D341Med (cell line): ENCODE results near the gene GSG1L.

Source experiments
- DNase-seq: peaks from one replicate; pipeline ENCODE4 v3.0.0; 2012; ENCODE audit warnings: low spot score

The GSG1L gene

GRCh38 chr16:28063591-28064061 lies at the start of gene GSG1L:
Gene GSG1L (minus strand): TSS chr16:28063714. CDS start chr16:28063424, 290 bp downstream.
- peak; percentile 87 for DNase-seq

- DNase-seq = no peak
Observed at GRCh38 chr16:28112908-28113307, 49.4 kb upstream of the GSG1L start.

- no peak for DNase-seq
Observed at GRCh38 chr16:28110977-28111376, 47.5 kb upstream of the GSG1L start.

DNA sequence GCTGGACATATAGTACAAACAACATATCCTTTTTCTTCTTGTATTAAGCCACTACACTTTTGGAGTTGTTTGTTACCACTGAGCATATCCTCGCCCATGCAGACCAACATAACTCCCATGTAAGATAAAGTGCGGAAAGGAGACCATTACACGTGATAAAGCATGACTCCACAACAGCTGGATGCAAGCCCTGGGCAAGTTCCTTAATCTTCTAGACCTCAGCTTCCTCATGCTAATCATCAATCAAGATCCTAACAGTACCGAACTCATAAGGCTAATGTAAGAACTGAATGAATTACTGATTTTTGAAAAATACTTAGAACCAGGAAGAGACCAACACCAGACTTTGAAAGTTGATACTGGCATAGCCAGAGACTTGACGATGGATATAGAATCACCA lies 47.0 kb upstream of the GSG1L start:
- no peak for DNase-seq

DNA sequence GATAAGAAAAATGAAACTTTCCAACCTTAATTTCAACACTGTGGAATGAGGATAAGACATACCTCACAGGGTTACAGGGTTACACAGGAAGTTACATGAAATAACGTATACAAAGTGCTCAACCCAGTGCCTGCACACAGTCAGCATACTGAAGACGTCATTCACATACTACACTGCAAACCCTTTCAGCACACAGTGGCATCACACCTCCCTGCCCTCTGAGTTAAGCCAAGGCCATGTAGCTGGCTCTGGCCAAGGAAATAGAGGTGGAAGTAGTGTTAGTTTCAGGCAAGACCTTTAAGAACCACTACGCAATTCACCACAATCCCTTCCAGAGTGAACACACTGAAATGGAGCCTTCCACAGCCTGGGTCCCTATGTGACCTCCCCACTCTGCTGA lies 46.6 kb upstream of the GSG1L start:
- DNase-seq = no peak

GRCh38 chr16:28108590-28109247 lies 45.2 kb upstream of the GSG1L start:
- DNase-seq = no peak

DNA sequence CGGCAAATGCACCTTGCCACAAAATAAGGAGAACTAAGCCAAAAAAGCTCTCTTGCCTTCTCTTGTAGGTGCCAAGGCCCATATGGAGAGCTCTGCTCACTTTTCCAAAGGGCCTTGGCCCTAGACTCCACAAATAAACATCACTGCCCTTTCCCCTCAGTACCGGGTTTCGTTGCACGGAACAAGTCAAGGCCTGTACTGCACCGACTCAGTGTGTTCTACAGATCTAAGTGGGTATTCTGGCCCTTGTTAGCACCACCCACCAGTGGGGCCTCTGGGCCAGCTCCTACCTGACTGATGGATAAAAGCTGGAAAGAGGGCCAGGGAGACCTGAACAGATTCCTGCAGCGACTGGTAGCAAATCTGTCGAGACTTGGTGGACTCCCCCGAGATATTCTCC lies 43.7 kb upstream of the GSG1L start:
- DNase-seq = peak; percentile 38

DNA sequence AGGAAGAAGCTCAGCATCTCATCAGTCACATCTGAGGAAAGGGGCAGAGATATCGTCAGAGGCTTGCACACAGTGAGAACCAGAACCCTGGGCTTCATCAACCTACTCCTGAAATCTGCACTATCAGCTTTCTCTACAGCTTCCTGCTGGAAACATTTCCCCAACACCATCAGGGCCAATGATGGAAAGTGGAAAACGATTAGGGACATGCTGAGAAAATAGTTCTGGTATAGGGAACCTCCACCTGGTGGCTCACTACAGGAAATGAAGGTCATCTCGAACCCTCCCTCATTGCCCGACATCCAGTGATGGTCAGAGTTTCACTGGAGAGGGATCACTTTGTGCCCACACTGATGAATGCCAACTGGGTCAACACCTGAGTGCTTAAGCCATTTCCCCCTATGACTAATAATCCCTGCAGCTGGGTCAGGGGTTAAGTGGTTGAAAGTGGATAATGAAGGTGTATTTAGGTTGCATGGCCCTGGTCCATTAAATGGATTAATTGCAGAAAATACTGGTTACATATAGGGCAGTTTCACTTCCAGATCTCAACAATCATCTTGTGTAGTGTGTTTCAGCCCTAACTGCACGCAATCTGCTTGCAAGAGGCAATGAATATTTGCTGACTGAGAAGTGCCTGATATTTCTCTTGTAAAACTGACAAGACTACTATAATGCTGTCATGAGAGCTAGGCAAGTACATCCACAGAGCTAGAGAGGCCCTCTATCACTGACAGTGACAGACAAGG lies 43.1 kb upstream of the GSG1L start:
- peak; percentile 3 for DNase-seq

- DNase-seq = peak; percentile 4
Observed at GRCh38 chr16:28105954-28106353, 42.4 kb upstream of the GSG1L start.

DNA sequence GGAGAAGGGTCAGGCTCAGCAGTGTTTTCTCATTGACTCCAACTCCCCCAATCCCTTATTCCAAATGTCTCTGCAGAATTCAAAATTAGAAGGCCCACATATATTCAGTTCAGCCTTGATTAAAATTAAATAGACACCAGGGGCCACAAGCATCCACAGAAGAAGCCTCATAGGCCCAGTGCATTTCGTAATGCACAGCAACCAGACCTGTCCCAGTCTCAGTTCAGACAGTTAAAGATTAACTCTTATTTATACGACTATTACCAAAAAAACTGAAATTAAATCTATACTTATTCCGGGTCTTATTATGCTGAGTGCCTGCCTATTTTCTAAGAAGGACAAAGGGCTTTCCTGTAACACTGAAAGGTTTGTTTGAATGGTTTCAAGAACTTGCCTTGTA lies 41.8 kb upstream of the GSG1L start:
- no peak for DNase-seq

- DNase-seq = peak; percentile 8
Observed at GRCh38 chr16:28104404-28104803, 40.9 kb upstream of the GSG1L start.

- peak; percentile 9 for DNase-seq
Observed at GRCh38 chr16:28103516-28104170, 40.1 kb upstream of the GSG1L start.

- peak; percentile 4 for DNase-seq
Observed at GRCh38 chr16:28101533-28101890, 38.0 kb upstream of the GSG1L start.

- peak; percentile 18 for DNase-seq
Observed at GRCh38 chr16:28100810-28101532, 37.5 kb upstream of the GSG1L start.

DNA sequence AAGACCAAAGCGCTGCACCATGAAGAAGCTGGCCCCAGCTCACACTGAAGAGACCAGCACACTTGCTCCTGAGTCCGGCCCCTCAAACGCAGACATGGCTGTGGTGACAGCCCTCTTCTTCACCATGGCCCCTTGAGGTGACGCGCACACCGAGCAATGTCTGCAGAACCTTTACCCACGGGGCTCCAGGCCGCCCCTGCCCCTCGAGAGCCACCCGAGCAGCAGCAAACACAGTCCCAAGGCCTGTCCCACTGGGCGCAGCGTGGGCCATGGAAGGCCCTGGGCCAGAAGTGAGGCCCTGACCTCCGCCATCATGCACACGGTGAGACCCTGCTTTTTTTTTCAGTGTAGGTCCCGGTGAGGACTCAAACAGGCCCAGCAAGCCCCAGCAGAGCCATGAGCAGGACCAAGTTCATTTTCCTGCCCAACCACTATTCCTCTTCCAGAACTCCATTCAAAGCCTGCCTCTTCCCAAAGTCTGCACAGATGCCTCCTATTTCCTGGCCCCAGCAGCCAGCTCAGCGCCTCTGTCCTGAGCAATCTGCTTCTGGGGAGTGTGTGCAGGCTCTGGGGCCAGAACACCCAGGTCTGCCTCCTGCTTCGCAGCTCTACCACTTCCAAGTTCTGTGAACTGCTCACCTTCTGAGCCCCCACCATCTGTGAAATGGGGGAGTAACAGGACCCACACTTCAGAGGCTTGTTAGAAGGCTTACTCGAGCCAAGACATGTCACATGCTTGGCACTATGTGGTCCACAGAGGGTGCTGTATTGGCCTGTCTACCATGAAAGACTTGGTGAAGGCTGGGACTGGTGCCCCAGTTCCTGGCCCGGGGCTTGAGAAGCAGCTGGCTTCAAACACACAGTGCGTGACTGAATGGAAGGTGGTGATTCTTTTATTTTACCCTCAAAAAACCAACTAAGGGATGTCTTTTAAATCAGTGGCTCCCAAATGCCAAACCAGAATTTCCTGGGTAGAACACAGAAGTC lies 35.7 kb upstream of the GSG1L start:
- peak; percentile 22 for DNase-seq

- DNase-seq = peak; percentile 15
Observed at GRCh38 chr16:28098171-28098958, 34.9 kb upstream of the GSG1L start.

DNA sequence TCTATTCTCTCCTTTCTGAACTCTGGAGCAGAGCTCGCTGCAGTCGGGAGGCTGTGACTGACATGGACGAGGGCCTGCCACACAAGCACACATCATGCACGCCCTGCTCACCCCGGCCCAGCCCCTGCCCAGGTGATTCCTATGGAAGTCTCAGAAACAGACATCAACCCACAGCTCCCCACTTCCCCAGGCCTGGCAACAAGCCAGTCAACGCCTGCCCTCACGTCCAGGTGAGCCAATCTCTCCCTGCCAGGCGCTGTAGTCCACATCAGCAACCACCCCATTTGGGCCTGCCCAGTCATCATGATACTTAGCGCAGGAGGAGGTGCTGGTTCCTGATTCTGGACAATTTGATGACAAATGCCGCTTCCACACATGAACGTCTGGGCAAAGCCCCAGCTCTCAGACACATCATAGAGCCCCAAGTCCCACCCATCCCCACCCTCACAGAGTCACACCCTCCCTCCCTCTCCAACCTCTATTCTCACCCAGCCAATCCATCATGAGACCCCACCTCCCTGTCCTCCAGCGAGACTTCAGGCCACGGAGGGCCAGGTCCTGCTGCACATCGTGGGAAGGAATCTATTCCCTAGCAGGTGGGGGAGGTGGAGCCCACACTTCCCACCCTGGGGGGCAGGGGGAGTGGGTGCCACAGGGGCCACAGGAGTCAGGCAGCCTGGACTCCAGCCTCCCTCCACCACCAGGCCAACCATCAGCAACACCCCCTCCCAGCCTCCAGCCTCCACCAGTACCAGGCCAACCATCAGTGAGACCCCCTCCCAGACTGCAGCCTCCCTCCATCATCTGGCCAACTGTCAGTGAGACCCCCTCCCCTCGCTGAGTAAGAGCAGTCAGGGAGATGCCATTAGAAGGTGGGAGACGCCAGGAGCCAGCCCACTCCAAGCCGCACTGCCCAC lies 33.7 kb upstream of the GSG1L start:
- DNase-seq = no peak

DNA sequence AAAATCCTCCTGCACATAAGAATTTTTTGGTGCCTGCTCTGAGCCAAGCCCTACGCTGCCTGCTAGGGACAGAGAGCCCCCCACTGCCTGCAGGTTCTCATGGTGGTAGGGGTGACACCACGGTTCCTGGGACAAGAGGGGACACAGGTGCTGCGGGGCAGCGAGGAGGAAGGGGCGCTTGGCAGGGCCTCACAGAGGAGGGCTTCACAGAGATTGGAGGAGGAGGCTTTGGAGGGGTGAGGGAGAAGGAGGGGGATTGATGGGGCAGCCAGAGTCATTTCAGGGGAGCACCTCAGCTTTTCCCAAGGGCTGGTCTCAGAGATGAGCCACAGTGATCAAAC lies 29.8 kb upstream of the GSG1L start:
- no peak for DNase-seq

- no peak for DNase-seq
Observed at GRCh38 chr16:28092721-28093384, 29.3 kb upstream of the GSG1L start.
